SK-N-SH (cell line): ENCODE measurements around the gene PEAK1. TPM values are rescaled to one million over a fixed set of nuclear protein-coding genes. Genes with fewer than 3 reads are reported as not detected.

Source experiments
- CTCF ChIA-PET: fragments of 300-600, 350-600 bp; formaldehyde crosslinking; extraction: SDS; loops from one replicate; lab custom pipeline; 2021; lab: Yijun Ruan, JAX
- POLR2A ChIA-PET: fragments of 350-600 bp; sonication (Branson Sonifier 250); formaldehyde crosslinking; extraction: SDS; loops from one replicate; lab custom pipeline; 2020; ENCODE audit warnings: antibody characterized with exemption, inconsistent platforms; lab: Yijun Ruan, JAX
- DNase-seq: peaks from one replicate; pipeline ENCODE4 v3.0.0; 2012
- H2AFZ ChIP-seq: fragments of 200-600 bp; sonication (generic); 2 replicates; pipeline ENCODE4 v1.8.1; 2016; ENCODE audit warnings: antibody characterized with exemption, mild to moderate bottlenecking, low read depth
- H3F3A ChIP-seq: fragments of 200-600 bp; sonication (generic); replicated peaks from 2 replicates; pipeline ENCODE3; 2016; ENCODE audit warnings: antibody characterized with exemption, mild to moderate bottlenecking; ENCODE audit not compliant: insufficient read depth
- H3K27ac ChIP-seq, 2 experiments: fragments of 200-500 bp in 1 of 2; fragments of 200-600 bp in 1 of 2; sonication (Bioruptor generic) in 1 of 2; sonication (generic), shearing (Covaris generic) in 1 of 2; 2 replicates each; pipeline versions ENCODE4 v1.5.1 to v1.6.1; 2014 to 2016; ENCODE audit warnings: low read depth in 2 of 2, inconsistent platforms in 1 of 2, low read length in 1 of 2, mild to moderate bottlenecking in 1 of 2, mixed read lengths in 1 of 2
- H3K27me3 ChIP-seq: fragments of 200-600 bp; sonication (generic), shearing (Covaris generic); 2 replicates; pipeline ENCODE4 v1.6.1; 2016; ENCODE audit warnings: mixed run types; ENCODE audit not compliant: insufficient read depth
- H3K36me3 ChIP-seq, 2 experiments: fragments of 200-500 bp in 1 of 2; fragments of 200-600 bp in 1 of 2; sonication (Bioruptor generic) in 1 of 2; sonication (generic) in 1 of 2; replicated peaks in 1 of 2; 2 replicates each; pipeline versions ENCODE3 to v1.5.1; 2014 to 2016; ENCODE audit warnings: low read length in 1 of 2, mild to moderate bottlenecking in 1 of 2; ENCODE audit not compliant: insufficient read depth in 2 of 2, control insufficient read depth in 1 of 2
- H3K4me1 ChIP-seq, 2 experiments: fragments of 200-500 bp in 1 of 2; fragments of 200-600 bp in 1 of 2; sonication (Bioruptor generic) in 1 of 2; sonication (generic), shearing (Covaris generic) in 1 of 2; 2 replicates each; pipeline versions ENCODE4 v1.5.1 to v1.6.1; 2014 to 2016; ENCODE audit warnings: low read depth in 1 of 2, low read length in 1 of 2, mixed run types in 1 of 2; ENCODE audit not compliant: insufficient read depth in 2 of 2, control insufficient read depth in 1 of 2
- H3K4me2 ChIP-seq: fragments of 200-600 bp; sonication (generic), shearing (Covaris generic); 2 replicates; pipeline ENCODE4 v1.6.1; 2017; ENCODE audit warnings: mixed run types
- H3K4me3 ChIP-seq, 2 experiments: fragments of 200-500 bp in 1 of 2; fragments of 200-600 bp in 1 of 2; sonication (Bioruptor generic) in 1 of 2; sonication (generic), shearing (Covaris generic) in 1 of 2; 2 replicates each; pipeline versions ENCODE4 v1.5.1 to v1.8.1; 2014 to 2016; ENCODE audit warnings: low read depth in 2 of 2, inconsistent platforms in 1 of 2, low read length in 1 of 2, mild to moderate bottlenecking in 1 of 2, mixed read lengths in 1 of 2, moderate library complexity in 1 of 2
- H3K79me2 ChIP-seq: fragments of 200-600 bp; sonication (generic); 2 replicates; pipeline ENCODE4 v1.8.1; 2017; ENCODE audit warnings: mild to moderate bottlenecking; ENCODE audit not compliant: insufficient read depth
- H3K9ac ChIP-seq: fragments of 200-600 bp; sonication (generic); 2 replicates; pipeline ENCODE4 v1.6.1; 2017; ENCODE audit warnings: mixed run types
- H3K9me2 ChIP-seq: fragments of 200-600 bp; sonication (generic); 2 replicates; pipeline ENCODE4 v1.6.1; 2017; ENCODE audit warnings: mixed run types
- H3K9me3 ChIP-seq: fragments of 200-600 bp; sonication (generic); 2 replicates; pipeline ENCODE4 v1.6.1; 2017; ENCODE audit warnings: mixed run types, mild to moderate bottlenecking, moderate library complexity
- H4K20me1 ChIP-seq: fragments of 200-600 bp; sonication (generic); 2 replicates; pipeline ENCODE4 v1.6.1; 2017; ENCODE audit warnings: mild to moderate bottlenecking, mixed run types; ENCODE audit not compliant: insufficient read depth
- EP300 ChIP-seq, 2 experiments: IDR thresholded peaks; 2 replicates each; pipeline versions ENCODE4 v1.4.0 to v1.6.1; 2012; ENCODE audit warnings: borderline replicate concordance in 1 of 2, low read depth in 1 of 2, low read length in 1 of 2
- FOXM1 ChIP-seq: IDR thresholded peaks from 2 replicates; pipeline ENCODE4 v1.4.0; 2012; ENCODE audit warnings: low read depth, mild to moderate bottlenecking
- GABPA ChIP-seq: IDR thresholded peaks from 2 replicates; pipeline ENCODE4 v1.4.0; 2012; ENCODE audit warnings: low read depth, mild to moderate bottlenecking
- GATA2 ChIP-seq: sonication (generic); formaldehyde crosslinking; IDR thresholded peaks from 2 replicates; pipeline ENCODE4 v1.5.0; 2020; ENCODE audit warnings: mild to moderate bottlenecking, missing genetic modification reagents
- MAX ChIP-seq: IDR thresholded peaks from 2 replicates; pipeline ENCODE4 v1.4.0; 2012; ENCODE audit warnings: low read depth
- NRF1 ChIP-seq: IDR thresholded peaks from 2 replicates; pipeline ENCODE4 v1.6.1; 2012; ENCODE audit warnings: low read depth, mild to moderate bottlenecking, low read length
- PBX3 ChIP-seq: IDR thresholded peaks from 2 replicates; pipeline ENCODE4; 2012
- POLR2AphosphoS5 ChIP-seq: IDR thresholded peaks from 2 replicates; pipeline ENCODE4 v1.6.1; 2012; ENCODE audit warnings: low read depth, low read length
- RCOR1 ChIP-seq: fragments of 150-350 bp; IDR thresholded peaks from 2 replicates; pipeline ENCODE4 v1.6.1; 2017; ENCODE audit warnings: antibody characterized with exemption, low read length
- RFX5 ChIP-seq: IDR thresholded peaks from 2 replicates; pipeline ENCODE4 v1.6.1; 2012; ENCODE audit warnings: mild to moderate bottlenecking, improper control_type of control experiment, low read length
- RXRA ChIP-seq: IDR thresholded peaks from 2 replicates; pipeline ENCODE4 v1.4.0; 2012; ENCODE audit warnings: low read depth, mild to moderate bottlenecking, borderline replicate concordance
- SMC3 ChIP-seq: IDR thresholded peaks from 2 replicates; pipeline ENCODE4 v1.6.1; 2012; ENCODE audit warnings: low read depth, low read length, improper control_type of control experiment
- YY1 ChIP-seq: IDR thresholded peaks from 2 replicates; pipeline ENCODE4 v1.4.0; 2012; ENCODE audit warnings: low read depth, mild to moderate bottlenecking
- WGBS: methylation state at CpG from one replicate; pipeline ENCODE4 v1.1.6; 2017; ENCODE audit warnings: low lambda C conversion rate; 5-methylcytosine and 5-hydroxymethylcytosine counted together
- polyA plus RNA-seq, 3 experiments: library from polyadenylated mRNA; depleted of rRNA; stranded (reverse); fragments of >200 nt; gene quantifications; 2 replicates each; pipeline ENCODE4 v1.2.3, GENCODE V29; 2012

The PEAK1 gene
- polyA plus RNA-seq, 1 of the 3 experiments (the other 2 are of a cell fraction), result 9.0 TPM

DNA sequence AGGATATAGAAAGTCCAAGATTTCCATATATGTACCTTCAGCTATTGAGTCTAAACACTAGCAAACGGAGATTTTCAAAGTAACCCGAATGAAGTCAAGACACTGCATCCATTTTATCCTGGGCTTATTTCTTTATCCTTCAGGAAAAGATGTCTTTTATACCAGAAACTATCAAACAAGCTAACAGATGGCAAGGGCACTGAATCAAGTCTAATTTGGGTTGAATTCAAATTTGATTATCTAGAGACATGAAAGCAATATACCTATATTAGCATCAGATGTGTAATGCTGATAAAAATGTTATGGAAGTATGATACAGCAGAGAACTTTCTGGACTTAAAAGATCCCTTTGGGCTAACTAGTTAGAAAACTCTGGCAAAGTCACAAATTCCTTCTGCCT lies 210.7 kb downstream of the PEAK1 start:
- Histone ChIP-seq H3K9me3 (no peaks in the 10 kb centered on the region), H3F3A (peaks cover 2% of the 10 kb centered on the region), H2AFZ (no peak overlapping the region), H3K27ac (peak overlapping the region; percentile 13 to 36; a peak in 1 of 4 replicates), H3K79me2 (no peaks in the 10 kb centered on the region), H3K9ac (no peak overlapping the region), H3K36me3 (peaks cover 2 to 34% of the 10 kb centered on the region in 2 experiments), H3K9me2 (no peaks in the 10 kb centered on the region), H3K4me1 (no peaks in the 10 kb centered on the region; a peak in 1 of 4 replicates), H3K4me3 (no peak overlapping the region), H3K27me3 (no peaks in the 10 kb centered on the region), H3K4me2 (no peak overlapping the region), H4K20me1 (no peaks in the 10 kb centered on the region)
- DNase-seq, result no peak
- 87% methylated on average over 2 of the region's 2 CpGs for WGBS
- POLR2A ChIA-PET, result no interaction called here
- TF ChIP-seq RCOR1, result no peak
- TF ChIP-seq NRF1, result no peak
- TF ChIP-seq MAX, result no peak
- CTCF ChIA-PET, result interaction anchor here (1.1 kb wide), 1 partner anchor 334 kb away, joined by 3 read pairs; no protein-coding TSS in a partner anchor

- H3K9me3 ChIP-seq, result no peaks in the 10 kb centered on the region
- POLR2A ChIA-PET, result no interaction called here
- TF ChIP-seq POLR2AphosphoS5, result no peak
- no peak for TF ChIP-seq RXRA
- TF ChIP-seq RFX5, result no peak
- TF ChIP-seq NRF1, result no peak
- TF ChIP-seq YY1, result no peak
- TF ChIP-seq SMC3, result no peak
- no peak for TF ChIP-seq PBX3
- no peak for TF ChIP-seq EP300 (IDR thresholded peaks at IDR 0.05; ENCODE audit: borderline replicate concordance in 1 of 2, low read depth in 1 of 2, low read length in 1 of 2)
- no peak for TF ChIP-seq GATA2
- TF ChIP-seq FOXM1, result no peak
- TF ChIP-seq GABPA, result no peak
These were observed 211.7 kb downstream of the PEAK1 start for GRCh38 chr15:77208241-77208640.

More at GRCh38 chr15:77208241-77208640, 211.7 kb downstream of the PEAK1 start:
- Histone ChIP-seq H3K4me1 (no peaks in the 10 kb centered on the region; a peak in 1 of 4 replicates), H3K4me2 (no peak overlapping the region), H3K27me3 (no peaks in the 10 kb centered on the region), H3K9ac (no peak overlapping the region), H3K79me2 (no peaks in the 10 kb centered on the region), H3K27ac (peak overlapping the region in 1 of 2 experiments; percentile 47; a peak in 2 of 4 replicates), H3F3A (peaks cover 5% of the 10 kb centered on the region), H2AFZ (no peak overlapping the region), H4K20me1 (no peaks in the 10 kb centered on the region), H3K4me3 (no peak overlapping the region), H3K9me2 (no peaks in the 10 kb centered on the region), H3K36me3 (peaks cover 2 to 30% of the 10 kb centered on the region in 2 experiments)
- 100% methylated on average over 3 of the region's 3 CpGs for WGBS
- no peak for DNase-seq
- CTCF ChIA-PET, result interaction anchor here (1.1 kb wide), 1 partner anchor 335 kb away, joined by 3 read pairs; no protein-coding TSS in a partner anchor
